ENCODE data around the gene CLCN1. TPM values are rescaled to one million over a fixed set of nuclear protein-coding genes. Genes with fewer than 3 reads are reported as not detected.

Gene CLCN1
- total RNA-seq, 1 experiment from 2014 or later = not detected

DNA sequence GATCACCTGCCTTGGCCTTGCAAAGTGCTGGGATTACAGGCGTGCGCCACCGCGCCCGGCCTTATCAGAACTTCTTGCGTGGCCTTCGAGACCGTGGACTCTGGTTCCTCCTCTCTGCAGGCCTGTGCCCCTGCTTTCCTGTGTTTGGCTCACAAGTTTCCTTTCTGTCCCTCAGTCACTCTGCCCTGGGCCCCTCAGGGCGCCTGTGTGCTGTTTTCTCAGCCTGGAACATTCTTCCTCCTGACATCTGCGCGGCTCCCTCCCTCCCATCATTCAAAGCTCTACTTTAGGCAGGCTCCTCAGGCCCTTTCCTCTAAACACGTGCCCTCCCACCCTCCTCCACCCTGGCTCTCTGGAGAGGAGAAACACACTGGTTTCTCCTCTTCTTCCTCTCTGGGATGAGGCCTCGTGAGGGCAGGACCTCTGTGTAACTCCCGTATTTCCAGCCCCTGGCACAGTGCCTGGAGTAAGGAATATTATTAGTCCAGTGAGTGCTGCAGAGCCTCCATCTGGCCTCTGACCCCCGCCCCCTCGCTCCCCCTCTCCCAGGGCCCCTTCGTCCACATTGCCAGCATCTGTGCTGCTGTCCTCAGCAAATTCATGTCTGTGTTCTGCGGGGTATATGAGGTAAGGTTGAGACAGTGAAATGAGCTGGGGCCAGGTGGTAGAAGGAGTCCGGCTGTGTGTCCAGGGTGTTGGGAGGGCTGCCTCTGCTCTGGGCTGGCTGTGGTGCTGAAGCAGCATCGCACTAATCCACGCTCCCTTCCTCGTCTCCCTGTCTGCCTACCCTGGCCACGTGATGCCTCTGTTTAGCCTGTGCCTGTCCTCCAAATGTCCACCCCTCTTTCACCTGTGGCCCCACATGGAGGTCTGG lies 7.1 kb downstream of the CLCN1 start:
- in situ Hi-C loops (cut with HindIII; ENCODE audit: low pct_unique_long_range_greater_than_20kb, low sequenced_read_pairs) = no loop called here
- DNase-seq (ENCODE audit: low read depth) = no peak

GRCh38 chr7:143323653-143324052 lies 7.7 kb downstream of the CLCN1 start:
- DNase-seq (ENCODE audit: low read depth) = no peak
- in situ Hi-C loops (cut with HindIII; ENCODE audit: low pct_unique_long_range_greater_than_20kb, low sequenced_read_pairs) = no loop called here

GRCh38 chr7:143325240-143325639 lies 9.3 kb downstream of the CLCN1 start:
- in situ Hi-C loops (cut with HindIII; ENCODE audit: low pct_unique_long_range_greater_than_20kb, low sequenced_read_pairs) = no loop called here
- no peak for DNase-seq (ENCODE audit: low read depth)

GRCh38 chr7:143327903-143328302 lies 12.0 kb downstream of the CLCN1 start:
- in situ Hi-C loops (cut with HindIII; ENCODE audit: low pct_unique_long_range_greater_than_20kb, low sequenced_read_pairs) = no loop called here

GRCh38 chr7:143329471-143330170 lies 13.7 kb downstream of the CLCN1 start:
- in situ Hi-C loops (cut with HindIII; ENCODE audit: low pct_unique_long_range_greater_than_20kb, low sequenced_read_pairs) = no loop called here
- DNase-seq (ENCODE audit: low read depth) = no peak

More at GRCh38 chr7:143327903-143328302, 12.0 kb downstream of the CLCN1 start:
- DNase-seq (ENCODE audit: low read depth) = no peak

GRCh38 chr7:143331179-143331801 lies 15.4 kb downstream of the CLCN1 start:
- in situ Hi-C loops (cut with HindIII; ENCODE audit: low pct_unique_long_range_greater_than_20kb, low sequenced_read_pairs) = no loop called here
- DNase-seq (ENCODE audit: low read depth) = peak; percentile 17

- no peak for DNase-seq (ENCODE audit: low read depth)
- in situ Hi-C loops (cut with HindIII; ENCODE audit: low pct_unique_long_range_greater_than_20kb, low sequenced_read_pairs) = no loop called here
These were observed 18.3 kb downstream of the CLCN1 start for GRCh38 chr7:143334244-143334643.

GRCh38 chr7:143337216-143337615 lies 21.3 kb downstream of the CLCN1 start:
- no peak for DNase-seq (ENCODE audit: low read depth)
- in situ Hi-C loops (cut with HindIII; ENCODE audit: low pct_unique_long_range_greater_than_20kb, low sequenced_read_pairs) = no loop called here

- in situ Hi-C loops (cut with HindIII; ENCODE audit: low pct_unique_long_range_greater_than_20kb, low sequenced_read_pairs) = no loop called here
- no peak for DNase-seq (ENCODE audit: low read depth)
These were observed 25.9 kb downstream of the CLCN1 start for GRCh38 chr7:143341842-143342241.

DNA sequence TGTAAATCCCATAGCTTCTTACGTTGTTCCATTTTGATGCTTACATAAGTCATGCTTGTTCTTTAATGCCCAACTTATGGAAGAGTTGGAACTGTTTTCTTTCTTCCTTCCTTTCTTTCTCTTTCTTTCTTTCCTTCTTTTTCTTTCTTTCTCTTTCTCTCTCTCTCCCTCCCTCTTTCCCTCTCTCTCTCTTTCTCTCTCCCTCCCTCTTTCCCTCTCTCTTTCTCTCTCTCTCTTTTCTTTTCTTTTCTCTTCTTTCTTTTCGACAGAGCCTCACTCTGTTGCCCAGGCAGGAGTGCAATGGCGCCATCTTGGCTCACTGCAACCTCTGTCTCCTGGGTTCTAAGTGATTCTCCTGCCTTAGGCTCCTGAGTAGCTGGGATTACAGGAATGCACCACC lies 27.7 kb downstream of the CLCN1 start:
- DNase-seq (ENCODE audit: low read depth) = no peak
- in situ Hi-C loops (cut with HindIII; ENCODE audit: low pct_unique_long_range_greater_than_20kb, low sequenced_read_pairs) = no loop called here

DNA sequence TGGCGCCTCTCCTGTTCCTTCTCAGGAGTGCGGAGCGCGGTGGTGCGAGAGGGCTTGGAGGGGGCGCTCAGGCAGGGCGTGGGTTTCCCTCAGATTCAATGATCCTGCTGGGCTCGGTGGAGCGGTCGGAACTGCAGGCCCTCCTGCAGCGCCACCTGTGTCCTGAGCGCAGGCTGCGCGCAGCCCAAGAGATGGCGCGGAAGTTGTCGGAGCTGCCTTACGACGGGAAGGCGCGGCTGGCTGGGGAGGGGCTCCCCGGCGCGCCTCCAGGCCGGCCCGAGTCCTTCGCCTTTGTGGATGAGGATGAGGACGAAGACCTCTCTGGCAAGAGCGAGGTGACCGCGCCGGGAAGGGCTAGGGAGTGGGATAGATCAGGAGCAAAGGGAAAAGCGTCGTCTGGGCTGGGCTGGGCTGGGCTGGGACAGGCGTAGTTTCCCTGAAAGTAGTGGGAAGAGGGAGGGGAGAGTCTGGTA lies 29.6 kb downstream of the CLCN1 start:
- in situ Hi-C loops (cut with HindIII; ENCODE audit: low pct_unique_long_range_greater_than_20kb, low sequenced_read_pairs) = no loop called here
- DNase-seq (ENCODE audit: low read depth) = no peak

GRCh38 chr7:143346018-143346417 lies 30.1 kb downstream of the CLCN1 start:
- in situ Hi-C loops (cut with HindIII; ENCODE audit: low pct_unique_long_range_greater_than_20kb, low sequenced_read_pairs) = no loop called here
- no peak for DNase-seq (ENCODE audit: low read depth)

- in situ Hi-C loops (cut with HindIII; ENCODE audit: low pct_unique_long_range_greater_than_20kb, low sequenced_read_pairs) = no loop called here
- DNase-seq (ENCODE audit: low read depth) = no peak
These were observed 32.0 kb downstream of the CLCN1 start for GRCh38 chr7:143347950-143348349.

GRCh38 chr7:143351060-143351459 lies 35.1 kb downstream of the CLCN1 start:
- in situ Hi-C loops (cut with HindIII; ENCODE audit: low pct_unique_long_range_greater_than_20kb, low sequenced_read_pairs) = no loop called here
- DNase-seq (ENCODE audit: low read depth) = no peak

GRCh38 chr7:143351574-143351973 lies 35.7 kb downstream of the CLCN1 start:
- DNase-seq (ENCODE audit: low read depth) = no peak
- in situ Hi-C loops (cut with HindIII; ENCODE audit: low pct_unique_long_range_greater_than_20kb, low sequenced_read_pairs) = no loop called here

GRCh38 chr7:143352531-143353002 lies 36.7 kb downstream of the CLCN1 start:
- no peak for DNase-seq (ENCODE audit: low read depth)

GRCh38 chr7:143354376-143354775 lies 38.5 kb downstream of the CLCN1 start:
- in situ Hi-C loops (cut with HindIII; ENCODE audit: low pct_unique_long_range_greater_than_20kb, low sequenced_read_pairs) = no loop called here
- DNase-seq (ENCODE audit: low read depth) = no peak

More at GRCh38 chr7:143352531-143353002, 36.7 kb downstream of the CLCN1 start:
- in situ Hi-C loops (cut with HindIII; ENCODE audit: low pct_unique_long_range_greater_than_20kb, low sequenced_read_pairs) = no loop called here

DNA sequence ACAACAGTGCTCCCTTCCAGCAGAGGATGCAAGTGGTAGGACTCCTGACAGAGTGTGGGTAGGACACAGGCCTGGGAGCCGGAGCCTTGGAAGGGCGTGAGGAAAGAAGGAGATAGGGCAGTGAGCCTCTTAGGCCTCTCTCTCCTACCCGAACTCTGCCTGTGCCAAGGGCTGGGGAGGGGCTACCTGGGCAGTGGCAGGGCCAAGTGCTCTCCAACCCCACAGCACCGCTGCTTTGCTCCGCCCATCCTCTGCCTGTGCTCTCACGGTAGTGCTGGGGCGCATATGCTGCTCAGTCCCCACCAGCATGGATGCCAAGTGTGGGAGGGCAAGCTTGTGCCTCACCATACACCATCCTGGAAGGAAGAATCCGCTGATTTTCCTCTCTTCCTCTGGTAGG lies 39.1 kb downstream of the CLCN1 start:
- DNase-seq (ENCODE audit: low read depth) = no peak
- in situ Hi-C loops (cut with HindIII; ENCODE audit: low pct_unique_long_range_greater_than_20kb, low sequenced_read_pairs) = no loop called here
